GM12878 (cell line): ENCODE measurements around the gene PHACTR3.
"Not testable (repeated sequence)": the region's sequence is repeated elsewhere in the genome, so short reads cannot be mapped to it uniquely, and the experiment has no call there.

ENCODE experiments used
- CTCF ChIP-seq, 3 experiments: IDR thresholded peaks in 2 of 3; conservative IDR thresholded peaks in 1 of 3; 2 replicates each; pipeline ENCODE4 v1.5.1; 2011; ENCODE audit warnings: low read depth in 3 of 3, low read length in 3 of 3, mild to moderate bottlenecking in 3 of 3, control low read depth in 2 of 3, moderate library complexity in 2 of 3, inconsistent platforms in 1 of 3, mixed read lengths in 1 of 3; ENCODE audit not compliant: control insufficient read depth in 2 of 3, insufficient read depth in 1 of 3; ENCODE audit errors: extremely low read depth in 1 of 3
- ELK1 ChIP-seq: IDR thresholded peaks from 2 replicates; pipeline ENCODE4 v1.6.1; 2012; ENCODE audit warnings: low read depth, low read length, improper control_type of control experiment
- GABPA ChIP-seq: IDR thresholded peaks from 2 replicates; pipeline ENCODE4 v1.6.1; 2014; ENCODE audit warnings: antibody characterized with exemption, low read depth, mild to moderate bottlenecking, inconsistent platforms
- HDAC2 ChIP-seq: fragments of 200-600 bp; sonication (generic); IDR thresholded peaks from 2 replicates; pipeline ENCODE4 v1.6.1; 2017
- HDAC6 ChIP-seq: fragments of 200-600 bp; sonication (generic); IDR thresholded peaks from one replicate; pipeline ENCODE4 v1.8.0; 2017; ENCODE audit warnings: antibody characterized with exemption; ENCODE audit not compliant: unreplicated experiment
- POLR2AphosphoS2 ChIP-seq: IDR thresholded peaks from 2 replicates; pipeline ENCODE4 v1.6.1; 2011; ENCODE audit warnings: low read depth, mild to moderate bottlenecking, low read length, improper control_type of control experiment, moderate library complexity
- RFX5 ChIP-seq: IDR thresholded peaks from 2 replicates; pipeline ENCODE4 v1.6.1; 2011; ENCODE audit warnings: low read depth, low read length, improper control_type of control experiment
- SRF ChIP-seq, 2 experiments: IDR thresholded peaks; 2 replicates each; pipeline ENCODE4 v1.6.1; 2011; ENCODE audit warnings: low read depth in 2 of 2, low read length in 2 of 2, mild to moderate bottlenecking in 1 of 2, moderate library complexity in 1 of 2
- YBX1 ChIP-seq: fragments of 450-650 bp; IDR thresholded peaks from 2 replicates; pipeline ENCODE4 v1.6.1; 2016; ENCODE audit warnings: antibody characterized with exemption
- ZZZ3 ChIP-seq: IDR thresholded peaks from 2 replicates; pipeline ENCODE4 v1.6.1; 2011; ENCODE audit warnings: low read depth; ENCODE audit not compliant: control insufficient read depth, insufficient read length
- TF ChIP-seq, protein P1 (sequence below): IDR thresholded peaks from 2 replicates; pipeline ENCODE4 v1.6.1; 2011; ENCODE audit warnings: low read depth, low read length, improper control_type of control experiment, borderline replicate concordance

- not testable (repeated sequence) for TF ChIP-seq CTCF (IDR thresholded peaks at IDR 0.05 in 2 of 3, conservative IDR thresholded peaks at IDR 0.05 in 1 of 3; ENCODE audit: control insufficient read depth in 2 of 3, extremely low read depth in 1 of 3, insufficient read depth in 1 of 3, low read depth in 3 of 3, low read length in 3 of 3); ZZZ3; POLR2AphosphoS2; HDAC2; HDAC6; ELK1; GABPA; RFX5; YBX1; SRF (IDR thresholded peaks at IDR 0.05; ENCODE audit: low read depth in 2 of 2, low read length in 2 of 2)
- TF ChIP-seq, protein P1, sequence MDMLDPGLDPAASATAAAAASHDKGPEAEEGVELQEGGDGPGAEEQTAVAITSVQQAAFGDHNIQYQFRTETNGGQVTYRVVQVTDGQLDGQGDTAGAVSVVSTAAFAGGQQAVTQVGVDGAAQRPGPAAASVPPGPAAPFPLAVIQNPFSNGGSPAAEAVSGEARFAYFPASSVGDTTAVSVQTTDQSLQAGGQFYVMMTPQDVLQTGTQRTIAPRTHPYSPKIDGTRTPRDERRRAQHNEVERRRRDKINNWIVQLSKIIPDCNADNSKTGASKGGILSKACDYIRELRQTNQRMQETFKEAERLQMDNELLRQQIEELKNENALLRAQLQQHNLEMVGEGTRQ, result not testable (repeated sequence)
Observed at GRCh38 chr20:59618585-59618984, 14.2 kb downstream of the PHACTR3 start.
